Measurements from ENCODE around the gene NEURL1B.

Gene NEURL1B

DNA sequence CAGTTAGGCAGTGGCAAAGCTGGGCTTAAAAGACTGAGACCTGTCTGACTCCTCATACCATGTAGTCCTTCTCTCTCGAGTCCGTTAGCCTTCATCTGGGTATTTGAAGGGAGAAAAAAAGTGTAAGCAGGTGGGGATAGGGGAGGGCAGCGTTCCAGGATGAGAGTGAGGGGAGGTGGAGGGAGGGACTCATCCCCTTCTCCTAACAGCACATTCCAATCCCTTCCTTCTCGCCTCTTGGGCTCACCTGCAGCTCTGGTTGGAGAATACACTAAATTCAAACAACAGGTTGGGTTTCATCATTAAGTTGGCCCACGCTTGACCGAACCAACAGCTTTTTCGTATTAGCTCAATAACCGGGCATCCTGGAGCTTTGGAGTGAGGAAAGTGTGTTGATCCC lies 3.6 kb downstream of the NEURL1B start:
- no peak overlapping the region for H3K27ac ChIP-seq
- no peaks in the 10 kb centered on the region for H3K9me3 ChIP-seq
- no peaks in the 10 kb centered on the region for H3K36me3 ChIP-seq
- no peak for TF ChIP-seq CTCF (IDR thresholded peaks at IDR 0.05)
- H3K4me1 ChIP-seq (ENCODE audit: control insufficient read depth in 1 of 2, insufficient read depth in 1 of 2, low read depth in 1 of 2, low read length in 1 of 2) = peaks cover 5 to 16% of the 10 kb centered on the region in 2 experiments
- no peak overlapping the region for H3K4me3 ChIP-seq (ENCODE audit: low read depth in 1 of 2, low read length in 1 of 2)
- peaks cover 55% of the 10 kb centered on the region for H3K27me3 ChIP-seq

GRCh38 chr5:172645271-172646055 lies 4.4 kb downstream of the NEURL1B start:
- peaks cover 47% of the 10 kb centered on the region for H3K27me3 ChIP-seq
- H3K4me1 ChIP-seq (ENCODE audit: control insufficient read depth in 1 of 2, insufficient read depth in 1 of 2, low read depth in 1 of 2, low read length in 1 of 2) = peaks cover 5 to 15% of the 10 kb centered on the region in 2 experiments
- TF ChIP-seq CTCF (IDR thresholded peaks at IDR 0.05) = no peak
- H3K27ac ChIP-seq = no peak overlapping the region
- H3K9me3 ChIP-seq = no peaks in the 10 kb centered on the region
- no peak overlapping the region for H3K4me3 ChIP-seq (ENCODE audit: low read depth in 1 of 2, low read length in 1 of 2)
- H3K36me3 ChIP-seq = no peaks in the 10 kb centered on the region

- peaks cover 0 to 2% of the 10 kb centered on the region in 2 experiments for H3K4me1 ChIP-seq (ENCODE audit: control insufficient read depth in 1 of 2, insufficient read depth in 1 of 2, low read depth in 1 of 2, low read length in 1 of 2)
- H3K4me3 ChIP-seq (ENCODE audit: low read depth in 1 of 2, low read length in 1 of 2) = no peak overlapping the region
- TF ChIP-seq CTCF (IDR thresholded peaks at IDR 0.05) = no peak
- H3K36me3 ChIP-seq = no peaks in the 10 kb centered on the region
- peaks cover 34% of the 10 kb centered on the region for H3K27me3 ChIP-seq
- H3K27ac ChIP-seq = no peak overlapping the region
- no peaks in the 10 kb centered on the region for H3K9me3 ChIP-seq
These were observed 5.7 kb downstream of the NEURL1B start for GRCh38 chr5:172646716-172647285.

DNA sequence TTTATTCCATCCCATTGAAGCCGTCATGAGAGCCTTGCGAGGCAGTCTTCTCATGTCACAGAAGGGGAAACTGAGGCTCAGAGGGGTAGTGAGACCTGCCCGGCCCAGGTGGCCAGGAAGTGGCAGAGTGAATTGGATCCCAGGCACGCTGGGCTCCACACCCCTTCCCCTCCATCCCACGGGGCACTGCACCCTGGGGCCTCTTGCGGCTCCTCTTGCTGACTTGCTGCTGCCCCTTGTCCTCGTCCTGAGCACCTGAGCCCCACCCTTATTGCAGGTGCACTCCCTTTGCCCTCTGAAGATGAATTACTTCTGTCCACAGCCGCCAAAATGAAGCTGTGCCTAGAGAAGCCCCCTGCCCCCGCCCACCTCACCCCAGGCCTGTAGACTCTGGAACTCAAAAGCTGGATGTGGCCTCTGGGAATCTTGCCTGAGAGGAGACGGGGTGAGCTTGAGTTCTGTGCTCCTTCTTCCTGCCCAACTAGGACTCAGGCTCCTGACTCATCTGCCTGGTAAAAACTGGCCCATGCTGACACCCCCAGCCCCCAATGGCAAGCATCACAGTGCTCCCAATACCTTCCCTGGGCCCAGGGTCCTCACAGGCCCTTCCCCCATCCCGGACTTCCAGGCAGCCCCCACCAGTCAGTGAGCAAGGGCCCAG lies 6.4 kb downstream of the NEURL1B start:
- Histone ChIP-seq H3K27me3 (peaks cover 27% of the 10 kb centered on the region), H3K9me3 (no peaks in the 10 kb centered on the region), H3K27ac (no peak overlapping the region), H3K36me3 (no peaks in the 10 kb centered on the region), H3K4me1 (ENCODE audit: control insufficient read depth in 1 of 2, insufficient read depth in 1 of 2, low read depth in 1 of 2, low read length in 1 of 2) (no peaks in the 10 kb centered on the region), H3K4me3 (ENCODE audit: low read depth in 1 of 2, low read length in 1 of 2) (no peak overlapping the region)
- TF ChIP-seq CTCF (IDR thresholded peaks at IDR 0.05) = no peak

DNA sequence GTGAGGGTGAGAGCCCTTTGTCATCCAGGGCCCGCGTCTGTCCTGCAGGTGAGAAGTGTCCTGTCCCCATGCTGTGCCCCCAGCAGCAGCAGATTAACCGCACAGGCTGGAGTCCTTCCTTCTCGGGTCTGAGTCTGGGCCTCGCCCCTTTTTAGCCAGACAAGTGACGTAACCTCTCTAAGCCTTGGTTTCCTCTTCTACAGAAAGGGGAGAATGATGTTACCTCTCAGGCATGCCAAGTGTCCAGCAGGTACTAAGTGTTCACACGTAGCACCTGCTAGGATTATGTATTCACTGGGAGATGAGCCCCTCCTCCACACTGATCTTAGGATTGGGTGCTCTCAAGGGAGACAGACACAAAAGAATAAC lies 6.9 kb downstream of the NEURL1B start:
- Histone ChIP-seq H3K27ac (no peak overlapping the region), H3K4me3 (ENCODE audit: low read depth in 1 of 2, low read length in 1 of 2) (no peak overlapping the region), H3K9me3 (no peaks in the 10 kb centered on the region), H3K36me3 (no peaks in the 10 kb centered on the region), H3K27me3 (peaks cover 22% of the 10 kb centered on the region), H3K4me1 (ENCODE audit: control insufficient read depth in 1 of 2, insufficient read depth in 1 of 2, low read depth in 1 of 2, low read length in 1 of 2) (no peaks in the 10 kb centered on the region)
- no peak for TF ChIP-seq CTCF (IDR thresholded peaks at IDR 0.05)
